ENCODE data around the gene DISC1. TPM values are rescaled to one million over a fixed set of nuclear protein-coding genes. Genes with fewer than 3 reads are reported as not detected.

The DISC1 gene
- total RNA-seq, 1 donor from 2014 or later, result 3.5 TPM

- Histone ChIP-seq H3K4me3 (no peak overlapping the region), H3K36me3 (no peaks in the 10 kb centered on the region), H3K9me3 (replicated peaks) (peaks cover 4% of the 10 kb centered on the region), H3K27me3 (ENCODE audit: low read depth) (no peaks in the 10 kb centered on the region), H3K4me1 (peaks cover 14% of the 10 kb centered on the region), H3K27ac (replicated peaks) (no peak overlapping the region)
- TF ChIP-seq CTCF (IDR thresholded peaks at IDR 0.05; ENCODE audit: borderline replicate concordance), result no peak
- DNase-seq, result no peak
- intact Hi-C loops (cut with micrococcal nuclease), result no loop called here
Observed at GRCh38 chr1:231786126-231786525, 159.5 kb downstream of the DISC1 start.

GRCh38 chr1:231792634-231793033 lies 166.0 kb downstream of the DISC1 start:
- peaks cover 4% of the 10 kb centered on the region for H3K9me3 ChIP-seq (replicated peaks)
- TF ChIP-seq CTCF (IDR thresholded peaks at IDR 0.05; ENCODE audit: borderline replicate concordance), result no peak
- peaks cover 13% of the 10 kb centered on the region for H3K4me1 ChIP-seq
- H3K27ac ChIP-seq (replicated peaks), result no peak overlapping the region
- no peaks in the 10 kb centered on the region for H3K36me3 ChIP-seq
- intact Hi-C loops (cut with micrococcal nuclease), result no loop called here
- DNase-seq, result no peak
- no peaks in the 10 kb centered on the region for H3K27me3 ChIP-seq (ENCODE audit: low read depth)
- H3K4me3 ChIP-seq, result no peak overlapping the region

GRCh38 chr1:231793893-231794292 lies 167.3 kb downstream of the DISC1 start:
- H3K4me1 ChIP-seq, result peaks cover 14% of the 10 kb centered on the region
- H3K27me3 ChIP-seq (ENCODE audit: low read depth), result no peaks in the 10 kb centered on the region
- no peak overlapping the region for H3K27ac ChIP-seq (replicated peaks)
- intact Hi-C loops (cut with micrococcal nuclease), result no loop called here
- no peaks in the 10 kb centered on the region for H3K36me3 ChIP-seq
- no peak overlapping the region for H3K4me3 ChIP-seq
- no peak for DNase-seq
- no peak for TF ChIP-seq CTCF (IDR thresholded peaks at IDR 0.05; ENCODE audit: borderline replicate concordance)
- peaks cover 4% of the 10 kb centered on the region for H3K9me3 ChIP-seq (replicated peaks)

GRCh38 chr1:231796141-231796540 lies 169.6 kb downstream of the DISC1 start:
- Histone ChIP-seq H3K9me3 (replicated peaks) (no peaks in the 10 kb centered on the region), H3K27me3 (ENCODE audit: low read depth) (no peaks in the 10 kb centered on the region), H3K4me1 (peaks cover 21% of the 10 kb centered on the region), H3K4me3 (no peak overlapping the region), H3K36me3 (no peaks in the 10 kb centered on the region), H3K27ac (replicated peaks) (no peak overlapping the region)
- DNase-seq, result no peak
- intact Hi-C loops (cut with micrococcal nuclease), result no loop called here
- no peak for TF ChIP-seq CTCF (IDR thresholded peaks at IDR 0.05; ENCODE audit: borderline replicate concordance)

- TF ChIP-seq CTCF (IDR thresholded peaks at IDR 0.05; ENCODE audit: borderline replicate concordance), result no peak
- Histone ChIP-seq H3K27me3 (ENCODE audit: low read depth) (no peaks in the 10 kb centered on the region), H3K27ac (replicated peaks) (no peak overlapping the region), H3K9me3 (replicated peaks) (no peaks in the 10 kb centered on the region), H3K36me3 (no peaks in the 10 kb centered on the region), H3K4me1 (peaks cover 8% of the 10 kb centered on the region), H3K4me3 (no peak overlapping the region)
- DNase-seq, result no peak
- intact Hi-C loops (cut with micrococcal nuclease), result no loop called here
Observed at GRCh38 chr1:231799363-231799986, 172.9 kb downstream of the DISC1 start.
